Measurements from ENCODE around the gene SUGP1.
"Not testable (repeated sequence)": the region's sequence is repeated elsewhere in the genome, so short reads cannot be mapped to it uniquely, and the experiment has no call there.

The SUGP1 gene
- 51.1 to 52.5 reads per million in 2 donors for total RNA-seq

GRCh38 chr19:19320361-19321140, at the start of gene SUGP1, which contains the start of gene MAU2:
SUGP1 (minus strand) TSS chr19:19320509; CDS start chr19:19320496, 13 bp downstream.
MAU2 (plus strand) TSS chr19:19320829; CDS start chr19:19320860, 31 bp downstream.
- peak; percentile 77 for DNase-seq

- DNase-seq, result no peak
Measured at GRCh38 chr19:19368087-19368486, 47.8 kb upstream of the SUGP1 start.

- peak; percentile 39 for DNase-seq
Measured at GRCh38 chr19:19366434-19367396, 46.4 kb upstream of the SUGP1 start.

GRCh38 chr19:19362075-19362474, 41.8 kb upstream of the SUGP1 start:
- DNase-seq, result no peak

DNA sequence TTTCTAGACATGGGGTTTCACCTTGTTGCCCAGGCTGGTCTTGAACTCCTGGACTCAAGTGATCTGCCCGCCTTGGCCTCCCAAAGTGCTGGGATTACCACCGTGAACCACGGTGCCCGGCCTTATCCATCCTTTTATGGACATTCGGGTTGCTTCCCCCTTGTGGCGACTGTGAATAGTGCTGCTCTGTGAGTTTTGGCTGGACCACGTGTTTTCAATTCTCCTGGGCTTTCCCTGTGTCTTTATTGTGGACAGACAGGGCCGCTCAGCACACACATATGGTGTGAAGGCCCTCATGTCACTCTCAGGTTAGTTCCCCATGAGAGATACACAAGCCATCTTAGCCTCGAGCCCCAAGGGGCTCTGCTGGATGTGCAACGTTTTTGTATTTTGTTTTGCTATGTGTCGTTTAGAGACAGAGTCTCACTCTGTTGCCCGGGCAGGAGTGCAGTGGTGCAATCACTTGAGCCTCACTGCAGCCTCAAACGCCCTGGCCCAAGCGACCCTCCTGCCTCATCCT, 40.8 kb upstream of the SUGP1 start:
- DNase-seq, result no peak

GRCh38 chr19:19356901-19357566, 36.7 kb upstream of the SUGP1 start:
- DNase-seq, result no peak

DNA sequence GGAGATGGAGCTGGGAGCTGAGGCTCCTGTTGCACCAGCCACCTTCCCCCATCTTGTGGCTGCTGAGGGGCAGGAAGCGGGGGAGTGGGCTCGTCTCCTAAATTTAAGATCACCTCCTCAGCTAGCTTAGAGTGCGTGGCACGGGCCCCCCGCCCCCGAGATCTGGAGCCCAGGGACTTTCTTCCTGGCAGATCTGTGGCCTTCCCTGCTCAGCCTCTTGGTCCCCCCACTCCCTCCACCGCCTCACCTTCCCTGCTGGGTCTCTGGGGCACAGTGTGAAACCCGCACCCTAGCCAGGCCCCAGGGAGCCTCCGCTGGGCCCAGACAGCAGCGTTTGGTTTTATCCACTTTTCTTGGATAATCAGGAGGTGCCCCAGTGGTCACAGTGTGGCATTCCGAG, 36.2 kb upstream of the SUGP1 start:
- no peak for DNase-seq

GRCh38 chr19:19355606-19356139, 35.4 kb upstream of the SUGP1 start:
- no peak for DNase-seq

DNA sequence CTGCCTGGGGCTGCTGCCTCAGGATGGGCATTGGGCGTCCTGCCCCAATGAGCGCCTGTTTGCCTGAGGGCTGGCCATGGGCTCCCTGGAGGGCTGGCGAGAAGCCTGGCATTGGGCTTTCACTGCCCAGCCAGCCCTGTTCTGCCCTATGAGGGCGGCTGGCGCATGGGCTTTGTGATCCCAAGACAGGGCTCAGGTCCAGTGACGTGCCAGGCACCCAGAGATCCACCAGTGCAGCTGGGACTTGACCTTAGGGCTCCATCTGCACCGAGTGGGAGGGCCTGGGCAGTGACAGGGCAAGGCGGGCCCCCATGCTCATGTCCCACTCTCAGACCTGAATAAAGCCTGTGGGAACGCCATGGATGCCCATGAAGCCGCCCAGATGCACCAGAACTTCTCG, 34.6 kb upstream of the SUGP1 start:
- DNase-seq, result no peak

- DNase-seq, result no peak
Measured at GRCh38 chr19:19354007-19354406, 33.7 kb upstream of the SUGP1 start.

DNA sequence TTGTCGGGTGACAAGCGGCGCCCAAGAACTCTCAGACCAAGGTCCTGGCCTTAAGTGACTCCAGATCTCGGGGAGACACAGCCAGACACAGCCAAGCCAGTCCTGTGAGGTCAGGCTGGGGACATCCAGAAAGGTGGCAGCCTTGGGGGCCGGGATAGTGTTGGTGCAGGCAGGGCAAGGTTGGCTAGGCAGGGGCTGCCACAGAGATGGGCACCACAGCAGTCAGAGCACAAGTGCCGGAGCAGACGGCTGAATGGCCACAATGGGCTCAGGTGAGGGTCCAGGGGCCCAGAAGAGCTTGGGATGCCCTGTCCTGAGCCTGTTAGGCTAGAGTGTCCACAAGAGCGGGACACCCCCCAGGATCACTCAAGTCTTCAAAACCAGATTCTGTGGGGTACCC, 32.5 kb upstream of the SUGP1 start:
- DNase-seq, result no peak

DNA sequence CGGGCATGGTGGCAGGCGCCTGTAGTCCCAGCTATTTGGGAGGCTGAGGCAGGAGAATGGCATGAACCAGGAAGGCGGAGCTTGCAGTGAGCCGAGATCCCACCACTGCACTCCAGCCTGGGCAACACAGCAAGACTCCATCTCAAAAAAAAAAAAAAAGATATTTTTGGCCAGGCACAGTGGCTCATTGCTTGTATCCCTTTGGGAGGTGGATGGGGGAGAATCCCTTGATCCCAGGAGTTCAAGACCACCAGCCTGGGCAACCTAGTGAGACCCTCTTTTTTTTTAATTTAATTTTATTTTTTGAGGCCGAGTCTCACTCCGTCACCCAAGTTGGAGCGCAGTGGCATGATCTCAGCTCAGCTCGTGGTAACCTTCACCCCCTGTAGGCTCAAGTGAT, 30.4 kb upstream of the SUGP1 start:
- DNase-seq, result not testable (repeated sequence)

DNA sequence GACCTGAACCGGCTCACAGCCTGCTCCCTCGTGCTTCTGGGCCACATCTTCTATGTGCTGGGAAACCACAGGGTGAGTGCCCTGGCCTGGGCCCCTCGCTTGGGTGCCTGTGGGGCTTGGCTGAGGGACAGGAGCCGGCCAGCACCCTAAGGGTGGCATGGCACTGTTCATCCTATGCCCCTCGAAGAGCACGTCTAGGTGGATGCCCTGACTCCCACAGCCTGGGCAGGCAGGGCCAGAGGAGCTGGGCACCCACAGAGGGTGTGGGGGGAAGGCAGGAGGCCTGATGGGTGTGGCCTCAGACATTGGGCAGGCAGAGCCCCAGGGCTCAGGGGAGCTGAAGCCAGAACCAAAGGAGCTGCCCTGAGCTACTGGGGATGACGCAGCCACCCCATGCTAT, 29.1 kb upstream of the SUGP1 start:
- DNase-seq, result no peak

- no peak for DNase-seq
Measured at GRCh38 chr19:19348266-19348665, 28.0 kb upstream of the SUGP1 start.

DNA sequence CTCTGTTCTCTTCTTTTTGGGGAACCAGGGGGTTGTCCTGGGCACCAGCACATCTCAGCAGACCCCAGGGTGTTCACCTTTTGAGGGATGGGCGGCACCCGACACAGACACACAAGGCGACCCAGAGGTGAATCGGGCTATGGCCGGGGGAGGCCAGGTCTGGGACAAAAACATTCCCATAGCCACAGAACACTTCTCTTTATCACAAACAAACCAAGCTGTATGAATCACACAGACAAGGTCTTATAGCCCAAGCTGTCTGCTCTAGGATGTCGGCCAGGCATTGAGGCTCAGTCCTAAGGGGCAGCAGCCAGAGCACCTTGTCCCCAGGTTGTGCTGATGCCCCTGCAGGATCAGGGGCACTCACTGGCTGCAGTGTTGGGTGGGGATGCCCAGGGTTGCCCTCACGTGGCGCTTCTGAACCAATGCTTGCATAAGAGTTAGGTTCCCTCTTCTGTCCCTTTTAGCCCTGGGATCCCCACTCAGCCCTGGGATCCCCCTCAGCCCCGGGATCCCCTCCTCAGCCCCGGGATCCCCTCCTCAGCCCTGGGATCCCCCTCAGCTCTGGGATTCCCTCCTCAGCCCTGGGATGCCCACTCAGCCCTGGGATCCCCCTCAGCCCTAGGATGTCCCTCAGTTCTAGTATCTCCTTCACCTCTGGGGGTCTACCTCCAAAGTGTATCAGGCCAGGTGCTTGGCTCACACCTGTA, 27.2 kb upstream of the SUGP1 start:
- DNase-seq, result no peak

DNA sequence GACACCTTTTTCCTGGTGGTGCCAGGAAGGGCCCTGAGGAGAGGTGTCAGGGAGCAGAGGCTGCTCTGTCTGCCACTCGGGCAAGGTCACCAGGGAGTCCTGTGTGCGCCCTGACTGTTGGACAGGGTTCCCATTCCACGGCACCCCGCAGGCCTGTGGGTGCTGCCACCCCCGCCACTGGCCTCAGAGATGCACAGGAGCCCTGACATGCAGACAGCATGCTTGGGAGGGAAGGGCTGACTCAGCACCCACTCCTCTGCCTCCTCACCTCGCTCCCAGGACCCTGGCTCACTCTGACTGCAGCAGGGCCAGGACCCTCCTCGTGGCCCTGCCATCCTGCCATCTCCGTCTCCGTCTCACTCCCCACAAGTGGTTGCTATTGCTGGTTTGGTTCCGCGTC, 25.7 kb upstream of the SUGP1 start:
- DNase-seq, result no peak

DNA sequence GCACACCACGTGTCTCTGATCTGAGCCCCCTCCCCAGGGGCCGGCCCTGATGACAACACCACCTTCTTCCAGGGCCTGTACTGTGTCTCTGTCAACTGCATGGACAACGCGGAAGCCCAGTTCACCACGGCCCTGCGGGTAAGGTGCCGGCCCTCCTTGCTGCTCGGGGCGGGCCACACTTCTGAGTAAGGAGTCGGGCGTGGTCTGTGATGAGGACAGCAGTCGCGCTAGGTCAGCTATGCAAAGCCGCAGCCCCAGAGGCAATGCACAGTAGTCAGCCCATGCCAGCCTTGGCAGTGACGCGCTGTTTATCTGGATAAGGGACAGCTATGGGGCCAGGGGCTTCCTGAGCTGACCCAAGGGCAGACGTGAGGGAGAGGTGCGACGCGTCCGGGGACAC, 24.9 kb upstream of the SUGP1 start:
- no peak for DNase-seq

- no peak for DNase-seq
Measured at GRCh38 chr19:19343762-19344161, 23.5 kb upstream of the SUGP1 start.

GRCh38 chr19:19343016-19343362, 22.7 kb upstream of the SUGP1 start:
- DNase-seq, result no peak

- no peak for DNase-seq
Measured at GRCh38 chr19:19342086-19343015, 22.0 kb upstream of the SUGP1 start.

- no peak for DNase-seq
Measured at GRCh38 chr19:19341026-19341425, 20.7 kb upstream of the SUGP1 start.
